HCEC 1CT (cell line): Measurements from ENCODE around the gene AXIN1.
A peak's percentile ranks its signal among the peaks of the same experiment; 100 is the strongest.
"Not testable (repeated sequence)": the region's sequence is repeated elsewhere in the genome, so short reads cannot be mapped to it uniquely, and the experiment has no call there.

Experiments
- DNase-seq: peaks from one replicate; pipeline ENCODE4 v3.0.0-alpha.2; 2017

Gene AXIN1

GRCh38 chr16:381789-382717 lies 29.5 kb upstream of the AXIN1 start, which contains the start of gene PGAP6:
Gene PGAP6 (minus strand): TSS chr16:381978. CDS start chr16:381821, 157 bp downstream.
- DNase-seq: peak; percentile 59

GRCh38 chr16:381012-381788 lies 28.7 kb upstream of the AXIN1 start:
- peak; percentile 18 for DNase-seq

GRCh38 chr16:380762-381011 lies 28.2 kb upstream of the AXIN1 start:
- no peak for DNase-seq

GRCh38 chr16:379961-380761 lies 27.6 kb upstream of the AXIN1 start:
- no peak for DNase-seq

- no peak for DNase-seq
Observed at GRCh38 chr16:379183-379960, 26.8 kb upstream of the AXIN1 start.

- DNase-seq: no peak
Observed at GRCh38 chr16:378821-379182, 26.3 kb upstream of the AXIN1 start.

GRCh38 chr16:378113-378820 lies 25.7 kb upstream of the AXIN1 start:
- DNase-seq: not testable (repeated sequence)

GRCh38 chr16:377419-377951 lies 25.0 kb upstream of the AXIN1 start:
- no peak for DNase-seq

GRCh38 chr16:376817-377418 lies 24.4 kb upstream of the AXIN1 start:
- DNase-seq: no peak

- DNase-seq: no peak
Observed at GRCh38 chr16:375927-376816, 23.6 kb upstream of the AXIN1 start.

- no peak for DNase-seq
Observed at GRCh38 chr16:375212-375611, 22.7 kb upstream of the AXIN1 start.

- no peak for DNase-seq
Observed at GRCh38 chr16:374616-374926, 22.0 kb upstream of the AXIN1 start.

GRCh38 chr16:373848-374615 lies 21.5 kb upstream of the AXIN1 start:
- DNase-seq: no peak

- DNase-seq: no peak
Observed at GRCh38 chr16:373020-373598, 20.6 kb upstream of the AXIN1 start.

- DNase-seq: no peak
Observed at GRCh38 chr16:372302-372983, 19.9 kb upstream of the AXIN1 start.

GRCh38 chr16:371515-372301 lies 19.2 kb upstream of the AXIN1 start:
- DNase-seq: no peak

GRCh38 chr16:370979-371514 lies 18.5 kb upstream of the AXIN1 start:
- no peak for DNase-seq
